HuH-7.5 (cell line): ENCODE data around the gene MGLL.
A peak's percentile ranks its signal among the peaks of the same experiment; 100 is the strongest.

Source experiments
- DNase-seq: peaks from one replicate; pipeline ENCODE4 v3.0.0; 2011; ENCODE audit warnings: low spot score

The MGLL gene

DNA sequence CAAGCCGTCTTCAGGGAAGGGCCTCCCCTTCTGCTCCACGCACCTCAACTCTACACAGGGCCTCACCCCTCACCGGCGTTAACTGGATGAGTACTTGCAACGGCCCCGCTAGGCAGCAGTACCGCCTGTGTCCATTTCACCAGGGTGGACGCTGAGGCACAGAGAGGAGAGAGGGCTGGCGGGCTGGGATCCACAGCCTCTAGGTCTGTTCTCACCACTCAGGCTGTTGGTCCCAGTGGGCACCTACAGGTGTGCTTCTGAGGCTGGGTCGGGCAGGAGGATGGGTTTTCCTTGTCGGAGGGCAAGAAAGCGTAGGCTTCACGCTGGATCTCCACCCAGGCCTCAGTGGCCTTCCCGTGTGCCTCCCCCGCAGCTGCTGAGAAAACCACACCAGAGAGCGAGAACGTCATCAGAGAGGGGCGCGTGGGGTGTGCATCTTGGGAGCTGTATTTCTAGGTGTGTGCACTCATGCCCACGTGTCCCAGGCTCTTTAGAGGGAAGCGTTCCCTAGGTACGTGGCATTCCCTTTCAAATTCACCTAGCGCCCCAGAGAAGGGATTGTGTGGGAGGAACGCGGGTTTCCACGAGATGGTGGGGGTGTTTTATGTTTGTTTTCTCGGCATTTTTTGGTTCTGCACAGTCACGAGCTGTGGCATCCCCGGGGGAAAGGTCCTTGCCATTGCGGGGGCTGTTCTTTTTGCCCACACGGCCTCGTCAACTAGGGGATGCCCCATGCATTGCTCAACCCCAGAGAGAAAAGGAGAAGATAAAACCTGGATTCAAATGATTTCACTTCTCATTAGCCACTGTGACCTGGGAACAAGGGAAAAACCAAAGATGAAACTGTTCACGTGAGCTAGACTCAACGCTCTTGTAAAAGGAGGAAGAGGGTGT, 67.7 kb downstream of the MGLL start:
- DNase-seq: no peak

DNA sequence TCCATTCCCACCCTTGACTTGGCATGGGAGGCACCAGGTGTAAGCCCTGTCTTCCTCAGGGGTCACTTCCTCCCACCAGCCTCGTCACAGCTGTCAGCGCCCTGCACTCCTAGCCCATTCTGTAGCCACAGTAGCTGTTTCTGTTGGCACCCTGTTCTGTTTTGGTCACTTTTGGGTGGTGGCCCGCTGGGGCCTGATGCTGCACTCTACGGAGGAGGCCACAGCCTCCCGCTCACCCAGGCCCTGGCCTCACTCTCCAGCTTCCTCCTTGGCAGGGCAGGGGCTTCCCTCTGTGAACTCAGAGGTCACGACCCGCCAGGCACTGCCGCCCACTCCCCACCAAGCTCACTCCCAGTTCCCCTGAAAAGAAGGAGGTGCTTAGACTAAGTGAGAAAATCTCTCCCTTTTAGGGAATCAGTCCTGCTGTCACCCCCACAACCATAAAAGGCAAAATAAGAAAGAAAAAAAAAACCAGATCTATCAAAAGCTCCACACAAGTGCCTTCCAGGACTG, 68.4 kb downstream of the MGLL start:
- DNase-seq: no peak

DNA sequence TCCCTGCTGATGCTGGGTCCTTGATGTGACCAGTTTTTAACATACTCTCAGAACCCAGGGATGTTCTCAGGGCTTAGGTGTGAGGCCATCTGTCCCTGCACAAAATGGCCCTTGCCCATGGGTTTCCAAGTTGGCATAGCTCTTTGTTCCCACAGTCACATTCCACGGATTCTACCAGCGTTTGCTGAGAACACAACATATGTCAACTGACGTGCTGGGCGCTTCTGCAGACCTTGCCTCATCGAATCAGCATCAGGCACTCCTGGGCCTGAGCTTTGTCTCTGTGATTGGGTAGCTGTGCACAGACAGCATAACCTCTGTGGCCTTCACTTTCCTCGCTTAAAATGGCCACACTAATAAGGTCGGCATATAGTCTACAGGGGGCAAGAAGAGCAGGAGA, 69.0 kb downstream of the MGLL start:
- no peak for DNase-seq

DNA sequence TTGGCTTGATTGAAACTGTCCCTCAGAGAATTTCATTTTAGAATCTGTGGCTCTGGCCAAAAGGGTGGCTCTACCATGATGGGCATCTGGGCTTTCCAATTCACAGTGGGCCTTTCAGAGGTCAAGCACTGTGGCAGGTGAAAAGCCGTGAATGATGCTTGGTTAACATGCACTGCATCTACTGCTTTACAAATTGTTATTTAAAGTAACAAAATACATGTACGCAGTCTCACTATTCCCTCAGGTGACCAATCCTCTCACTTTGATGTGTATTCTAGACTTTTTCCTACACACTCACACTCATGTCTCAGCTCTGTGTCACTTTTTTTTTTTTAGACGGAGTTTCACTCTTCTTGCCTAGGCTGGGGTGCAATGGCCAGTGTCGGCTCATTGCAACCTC, 70.5 kb downstream of the MGLL start:
- DNase-seq: no peak

DNA sequence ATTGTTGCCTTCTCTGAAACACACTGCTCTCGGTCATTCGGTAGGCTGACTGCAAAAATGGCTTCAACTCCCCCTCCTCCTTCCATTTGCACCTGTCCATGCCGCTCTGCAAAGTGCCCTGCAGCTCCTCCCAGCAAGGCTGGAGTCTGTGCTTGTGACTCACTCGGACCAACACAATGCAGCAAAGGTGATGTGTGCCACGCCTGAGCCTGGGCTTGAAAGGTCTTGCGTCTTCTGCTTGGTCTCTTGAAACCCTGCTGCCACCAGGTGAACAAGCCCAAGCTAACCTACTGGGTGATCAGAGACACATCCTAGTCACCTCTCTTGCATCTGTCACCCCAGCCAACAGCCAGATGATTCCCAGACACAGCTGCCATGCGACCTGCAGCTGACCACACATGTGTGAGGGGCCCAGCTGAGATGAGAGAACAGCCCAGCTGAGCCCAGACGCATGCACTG, 71.1 kb downstream of the MGLL start:
- DNase-seq: no peak

DNA sequence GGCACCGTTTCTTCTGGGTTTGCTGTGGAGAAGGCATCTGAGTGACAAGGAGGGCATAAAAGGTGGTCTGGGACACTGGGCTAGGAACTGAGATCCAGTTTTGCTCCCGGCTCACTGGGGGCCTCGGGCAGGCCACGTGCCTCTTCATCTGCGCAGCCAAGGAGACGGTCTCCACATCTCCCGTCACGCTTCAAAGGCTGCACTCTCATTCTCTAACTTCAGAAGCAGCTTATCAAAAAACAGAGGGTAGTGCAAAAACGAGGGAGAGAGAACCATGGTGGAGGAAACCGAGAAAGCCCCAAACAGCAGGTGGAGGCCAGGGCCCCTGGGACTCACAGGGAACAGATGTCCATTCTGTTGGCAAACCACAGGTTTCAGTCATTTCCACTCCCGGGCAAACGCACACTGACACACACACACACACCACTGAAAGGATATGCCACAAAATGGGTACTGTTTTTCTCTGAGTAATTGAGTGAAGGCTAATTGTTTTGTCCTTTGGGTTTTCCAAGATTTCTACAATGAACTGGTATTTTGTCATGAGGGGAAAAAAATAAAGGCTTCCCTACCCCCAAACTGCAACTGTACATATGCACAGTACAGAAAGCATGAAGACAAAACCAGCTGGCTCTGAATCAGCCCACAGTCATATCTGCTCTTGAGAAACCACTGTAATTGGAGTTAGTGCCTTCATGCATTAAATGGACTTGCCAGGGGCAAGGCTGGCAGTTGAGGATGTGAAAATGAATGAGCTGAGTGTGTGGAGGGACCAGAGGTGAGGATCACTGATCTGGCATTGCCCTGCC, 71.9 kb downstream of the MGLL start:
- no peak for DNase-seq

DNA sequence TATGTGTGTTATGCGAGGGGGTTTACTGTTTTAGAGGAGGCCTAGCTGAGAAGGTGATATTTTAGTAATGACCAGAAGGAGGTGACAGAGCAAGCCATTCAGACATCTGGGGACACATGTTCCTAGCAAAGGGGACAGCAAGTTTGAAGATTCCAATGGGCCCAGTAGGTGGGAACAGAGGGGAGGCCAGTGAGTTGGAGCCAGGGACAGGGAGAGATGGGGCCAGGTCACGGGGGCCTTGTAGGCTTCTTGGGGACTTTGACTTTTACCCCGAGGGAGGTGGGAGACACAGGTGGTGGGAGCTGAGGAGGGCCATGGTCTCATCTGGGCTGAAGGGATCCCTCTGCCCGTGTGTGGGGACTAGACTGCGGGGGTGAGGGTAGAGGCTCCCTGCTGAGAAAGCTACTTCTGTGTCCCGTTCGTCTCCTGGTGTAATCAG, 72.5 kb downstream of the MGLL start:
- no peak for DNase-seq

DNA sequence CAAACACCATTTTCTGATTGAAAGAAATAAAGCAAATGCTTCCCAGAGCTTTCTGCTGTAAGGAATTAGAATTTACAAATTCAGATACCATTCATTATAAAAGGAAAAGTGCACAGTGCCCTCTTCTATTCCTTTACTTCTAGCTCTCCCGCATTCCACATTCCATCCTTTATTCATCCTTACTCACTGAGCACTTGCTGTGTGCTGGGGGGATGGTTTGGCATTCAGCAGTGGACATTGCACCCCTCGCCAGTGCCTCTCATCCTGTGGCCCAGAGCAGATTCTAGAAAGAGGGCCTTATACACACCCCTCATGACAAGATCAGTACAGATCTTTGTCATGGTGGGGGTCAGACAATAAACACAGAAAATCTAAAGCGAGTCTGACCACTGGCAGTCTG, 73.0 kb downstream of the MGLL start:
- no peak for DNase-seq

DNA sequence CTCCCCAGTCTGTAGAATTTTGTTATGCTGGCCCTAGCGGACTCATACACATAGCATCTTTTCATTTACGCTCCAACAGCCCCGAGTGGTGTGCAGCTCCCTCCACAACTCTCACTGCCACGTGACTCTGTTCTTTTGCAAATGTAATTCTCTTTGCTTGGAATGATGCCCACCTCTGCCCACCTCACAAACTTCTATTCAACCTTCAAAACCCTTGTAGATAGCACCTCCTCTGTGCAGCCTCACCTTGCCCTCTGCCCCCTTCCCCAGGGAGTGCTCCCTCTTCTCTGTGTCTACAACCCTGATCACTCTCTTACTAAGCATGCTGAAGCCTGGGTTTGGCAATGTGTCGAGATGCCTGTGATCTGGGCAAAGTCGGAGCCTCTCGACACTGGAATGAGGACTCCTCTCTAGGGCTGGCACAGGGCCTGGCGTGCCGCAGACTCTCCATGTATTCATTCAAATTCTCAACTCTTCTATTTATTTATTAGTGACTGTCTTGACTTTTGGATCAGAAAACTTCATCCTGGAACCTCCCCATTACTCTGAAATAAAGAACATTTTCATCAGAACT, 73.5 kb downstream of the MGLL start:
- no peak for DNase-seq

DNA sequence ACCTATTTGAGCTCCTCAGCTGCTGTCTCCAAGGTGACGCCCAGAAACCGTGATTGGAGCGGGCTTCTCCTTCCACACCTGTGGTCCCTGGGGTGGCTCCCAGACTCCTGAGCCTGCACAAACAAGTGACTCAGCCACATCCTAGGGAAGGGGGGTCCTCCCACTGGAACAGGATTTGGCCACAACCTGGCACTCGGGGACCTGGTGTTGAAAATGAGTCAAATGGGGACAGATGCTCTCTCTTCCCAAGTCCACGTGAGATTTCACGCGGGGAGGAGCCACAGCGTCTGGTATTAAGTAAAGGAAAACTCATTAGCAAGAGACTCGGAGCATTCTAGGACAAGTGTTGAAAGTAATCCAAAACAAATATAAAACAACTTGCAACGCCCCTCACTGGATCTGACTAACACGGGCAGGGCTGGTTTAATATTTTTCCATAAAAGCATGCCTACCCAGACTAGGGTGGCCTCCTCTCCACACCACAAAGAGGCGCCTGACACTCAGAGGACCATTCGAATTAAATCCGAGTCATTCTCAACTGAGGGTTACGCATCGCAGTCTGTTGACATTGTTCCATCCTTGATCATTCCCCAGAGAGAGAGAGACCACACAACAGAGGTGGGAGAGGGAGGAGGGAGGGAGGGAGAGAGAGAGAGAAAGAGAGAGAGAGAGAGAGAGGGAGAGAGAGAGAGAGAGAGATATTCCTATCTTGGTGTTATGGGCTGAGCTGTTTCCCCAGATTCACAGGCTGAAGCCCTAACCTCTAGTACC, 74.4 kb downstream of the MGLL start:
- no peak for DNase-seq

DNA sequence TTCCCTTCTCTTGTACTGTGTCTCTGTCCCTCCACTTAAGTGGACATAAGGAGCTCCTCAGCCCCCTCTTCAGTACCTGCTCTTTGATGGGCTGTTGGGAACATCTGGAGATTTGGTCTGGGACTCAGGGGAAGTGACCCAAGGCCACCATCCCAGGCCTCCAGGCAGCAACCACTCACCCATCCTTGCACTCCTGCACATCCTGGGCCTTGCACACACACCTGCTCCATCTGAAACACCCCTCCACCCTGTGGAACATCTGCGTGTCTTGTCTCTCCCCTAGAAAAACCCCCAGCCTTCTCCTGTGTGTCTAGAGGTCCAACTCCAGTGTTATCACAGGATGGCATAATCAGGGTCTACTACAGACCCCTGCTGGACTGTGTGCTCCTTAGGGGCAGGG, 75.2 kb downstream of the MGLL start:
- no peak for DNase-seq

DNA sequence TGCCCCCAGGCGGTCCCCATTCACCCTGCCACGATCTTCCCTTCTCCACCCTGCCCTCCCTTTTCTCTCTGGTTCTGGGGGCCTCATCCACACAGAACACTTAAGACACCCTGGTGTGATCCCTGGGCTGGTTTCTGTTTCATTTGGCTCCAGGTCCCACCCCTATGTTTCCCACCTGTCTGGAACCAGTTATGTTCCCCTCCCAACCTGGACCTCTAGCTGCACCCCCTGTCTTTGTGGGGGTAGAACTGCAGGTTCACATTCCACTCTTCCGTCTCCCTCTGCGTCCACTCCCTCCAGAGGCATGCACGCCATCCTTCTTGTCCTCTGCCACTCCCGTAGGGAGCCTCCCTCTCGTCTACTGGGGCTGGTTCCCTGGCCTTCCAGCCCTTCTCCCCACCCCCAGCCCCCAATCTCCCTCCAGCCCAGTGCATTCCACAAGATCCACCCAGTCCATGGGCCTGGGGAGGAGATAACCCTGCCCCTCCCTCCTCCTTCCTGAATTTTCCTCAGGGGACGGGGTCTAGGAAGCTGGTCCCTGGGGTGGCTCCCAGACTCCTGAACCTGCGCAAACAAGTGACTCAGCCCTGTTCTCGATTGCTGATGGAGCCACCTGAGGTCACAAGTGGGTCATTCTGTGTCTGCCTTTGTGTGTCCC, 75.8 kb downstream of the MGLL start:
- DNase-seq: peak; percentile 43

DNA sequence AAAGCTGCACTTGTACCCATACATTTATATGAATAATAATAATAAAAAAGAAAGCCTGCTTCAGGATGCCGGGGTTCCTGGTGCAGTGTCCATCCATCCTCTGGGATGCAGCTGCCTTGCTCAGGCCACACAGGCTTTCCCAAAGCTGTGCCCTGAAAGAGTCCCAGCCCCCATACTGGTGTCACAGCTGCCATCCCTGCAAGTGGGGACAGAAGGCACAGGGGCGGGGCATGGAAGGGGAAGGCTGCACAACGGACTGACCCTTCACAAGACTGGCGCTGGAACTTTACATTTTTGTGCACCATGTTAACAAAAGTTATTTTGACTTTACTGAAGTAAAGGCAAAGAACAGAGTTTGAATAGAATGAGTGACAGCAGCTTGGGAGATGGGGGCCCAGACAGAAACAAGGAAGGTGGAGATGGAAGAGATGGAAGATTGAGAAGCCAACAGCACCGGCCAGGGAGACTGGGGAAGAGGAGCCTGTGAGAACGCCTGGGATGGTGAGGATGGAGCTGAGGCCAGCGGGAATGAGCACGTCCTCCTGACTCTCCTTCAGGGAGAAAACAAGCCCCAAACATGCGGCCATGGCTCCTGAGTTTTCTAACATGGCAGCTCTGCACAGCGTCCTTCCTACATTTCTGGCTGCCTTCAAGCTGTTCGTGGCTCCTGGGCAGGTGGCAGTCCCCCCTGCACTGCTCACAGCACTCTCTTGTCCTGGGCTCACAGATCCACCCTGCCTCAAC, 76.5 kb downstream of the MGLL start:
- no peak for DNase-seq

DNA sequence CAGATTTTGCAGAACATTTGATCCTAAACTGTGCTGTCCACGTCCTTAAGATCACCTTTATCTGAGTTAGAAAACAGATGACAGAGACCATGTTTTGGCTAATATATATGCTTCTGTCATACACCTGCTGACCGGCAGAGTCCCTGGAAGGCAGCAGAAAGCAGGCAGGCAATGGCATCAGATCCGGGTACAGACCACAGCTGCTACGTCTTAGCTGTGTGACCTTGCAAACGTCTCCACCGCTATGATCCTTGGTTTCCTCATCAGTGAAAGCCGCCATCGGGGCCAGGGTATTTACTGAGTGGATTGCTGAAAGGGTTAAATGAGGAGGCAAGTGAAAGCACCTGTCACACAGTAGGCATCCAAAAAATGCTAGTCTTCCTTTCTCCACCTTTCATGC, 77.4 kb downstream of the MGLL start:
- no peak for DNase-seq

DNA sequence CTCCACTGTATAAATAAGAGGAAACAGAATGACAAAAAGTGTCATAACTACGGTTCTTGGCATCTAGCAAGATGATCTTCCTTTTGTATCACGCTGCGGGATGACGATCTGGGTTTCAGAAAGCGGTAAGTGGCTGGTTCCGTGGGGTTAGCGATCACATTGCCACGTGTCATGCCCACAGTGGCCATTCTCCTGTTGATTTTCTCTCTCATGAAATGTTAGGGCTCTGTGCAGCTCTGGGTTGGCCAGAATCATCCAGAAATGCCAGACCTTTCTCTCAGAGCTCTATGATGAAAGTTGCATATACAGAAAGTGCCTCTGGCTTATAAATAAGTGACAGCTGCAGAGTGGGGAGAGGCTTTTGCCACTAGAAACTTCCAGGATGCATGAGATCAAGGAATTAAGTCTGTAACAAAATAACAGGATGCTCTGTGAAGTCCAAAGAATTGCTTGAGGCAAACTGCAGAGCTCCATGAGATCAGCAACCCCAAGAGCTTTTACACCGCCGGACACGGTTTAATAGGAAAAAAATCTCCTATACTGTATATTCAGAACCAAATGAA, 78.0 kb downstream of the MGLL start:
- no peak for DNase-seq

DNA sequence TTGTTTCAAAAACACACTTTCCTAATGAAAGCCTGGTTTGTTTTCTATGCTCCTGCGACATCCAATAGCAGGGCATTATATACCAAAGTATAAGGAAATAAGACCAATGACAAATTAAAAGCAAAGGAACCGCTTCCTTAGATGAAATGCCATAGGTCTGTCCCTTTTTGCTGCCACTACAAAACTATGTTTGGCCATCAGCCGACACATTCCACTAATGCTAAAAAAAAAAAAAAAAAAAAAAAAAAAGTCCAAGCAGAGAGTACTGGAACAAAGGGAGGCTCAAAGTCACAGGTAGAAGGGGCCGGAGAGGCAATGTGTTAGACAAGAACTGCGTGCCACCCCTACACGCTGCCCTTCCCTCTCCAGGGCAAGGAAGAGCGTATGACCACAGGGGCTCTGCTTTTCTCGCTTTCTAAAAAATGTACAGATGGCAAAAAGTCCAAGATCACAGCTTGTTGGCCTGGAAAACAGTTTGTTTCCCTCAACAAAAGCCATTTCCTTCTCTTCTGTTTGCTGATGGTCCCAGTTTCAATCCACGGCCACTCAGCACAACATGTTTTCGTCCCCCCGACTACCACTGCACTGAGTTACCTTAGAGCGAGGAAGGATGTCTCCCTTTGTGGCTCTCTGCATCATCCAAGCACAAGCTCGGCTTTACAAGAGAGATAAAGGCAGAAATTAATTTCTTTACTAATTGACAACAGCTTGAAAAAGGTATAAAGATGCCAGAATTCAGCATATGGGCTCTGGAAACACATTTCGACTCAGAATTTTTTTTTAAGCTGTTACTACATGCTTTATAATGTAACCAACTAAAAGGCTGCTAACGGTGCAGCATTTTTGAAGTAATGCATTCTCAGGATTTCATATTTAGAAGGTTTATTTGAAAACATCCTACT, 78.7 kb downstream of the MGLL start:
- no peak for DNase-seq

DNA sequence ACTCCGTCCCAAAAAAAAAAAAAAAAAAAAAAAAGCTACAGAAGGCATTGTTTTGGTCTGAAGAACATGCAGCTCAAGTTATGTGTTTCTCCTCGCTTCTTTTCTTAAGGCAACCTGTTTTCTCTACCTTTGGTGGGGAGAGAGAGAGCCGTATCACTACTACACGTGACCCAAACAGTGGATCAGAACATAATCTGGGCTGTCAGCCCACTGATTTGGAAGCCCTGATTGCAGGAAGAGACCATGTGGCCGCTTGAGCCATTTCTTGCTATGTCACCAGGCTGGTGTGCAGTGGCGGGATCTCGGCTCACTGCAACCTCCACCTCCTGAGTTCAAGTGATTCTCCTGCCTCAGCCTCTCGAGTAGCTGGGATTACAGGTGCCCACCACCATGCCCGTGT, 79.7 kb downstream of the MGLL start:
- DNase-seq: no peak

DNA sequence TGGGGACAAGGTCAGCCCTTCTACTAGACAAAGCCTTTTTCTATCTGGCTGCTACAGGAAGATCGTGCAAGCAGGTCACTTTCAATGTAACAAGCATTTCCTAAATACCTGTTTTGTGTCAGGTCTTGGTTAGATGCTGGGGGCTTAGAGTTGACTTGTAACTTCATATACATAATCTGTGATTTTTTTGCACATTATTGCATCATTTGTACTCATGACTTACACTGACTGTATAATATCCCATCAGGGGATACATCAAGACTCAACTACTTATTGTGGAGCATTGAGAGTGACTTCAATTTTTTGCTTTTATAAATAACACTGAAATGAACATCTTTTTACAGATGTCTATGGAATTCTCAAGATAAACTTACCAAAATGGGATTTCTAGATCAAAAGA, 80.6 kb downstream of the MGLL start:
- no peak for DNase-seq

DNA sequence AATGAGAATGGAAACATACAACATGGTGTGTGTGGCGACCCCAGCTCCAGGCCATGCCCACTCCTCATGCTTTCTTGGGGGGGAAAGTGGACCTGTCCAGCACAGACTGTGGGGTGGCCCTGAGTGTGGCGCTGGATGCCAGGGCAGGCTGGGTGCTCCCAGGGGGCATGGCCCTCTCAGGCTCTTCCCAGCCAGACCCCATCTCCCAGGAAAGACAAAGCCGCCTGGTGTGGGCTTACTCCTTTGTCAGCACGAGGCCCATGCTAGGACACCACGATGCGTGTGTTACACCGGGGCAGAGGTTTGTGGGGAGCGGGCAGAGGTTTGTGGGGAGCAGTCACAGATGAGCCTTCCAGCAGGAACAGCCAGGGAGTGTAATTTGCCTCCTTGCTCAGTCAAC, 81.1 kb downstream of the MGLL start:
- DNase-seq: no peak
